ENCODE results near the gene CLTC.

- TF ChIP-seq, protein P1, sequence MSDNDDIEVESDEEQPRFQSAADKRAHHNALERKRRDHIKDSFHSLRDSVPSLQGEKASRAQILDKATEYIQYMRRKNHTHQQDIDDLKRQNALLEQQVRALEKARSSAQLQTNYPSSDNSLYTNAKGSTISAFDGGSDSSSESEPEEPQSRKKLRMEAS (CRISPR knock-in tag; IDR thresholded peaks at IDR 0.05), result no peak
- TF ChIP-seq SMAD3 (CRISPR knock-in tag; IDR thresholded peaks at IDR 0.05; ENCODE audit: borderline replicate concordance), result no peak
- TF ChIP-seq, protein P2, sequence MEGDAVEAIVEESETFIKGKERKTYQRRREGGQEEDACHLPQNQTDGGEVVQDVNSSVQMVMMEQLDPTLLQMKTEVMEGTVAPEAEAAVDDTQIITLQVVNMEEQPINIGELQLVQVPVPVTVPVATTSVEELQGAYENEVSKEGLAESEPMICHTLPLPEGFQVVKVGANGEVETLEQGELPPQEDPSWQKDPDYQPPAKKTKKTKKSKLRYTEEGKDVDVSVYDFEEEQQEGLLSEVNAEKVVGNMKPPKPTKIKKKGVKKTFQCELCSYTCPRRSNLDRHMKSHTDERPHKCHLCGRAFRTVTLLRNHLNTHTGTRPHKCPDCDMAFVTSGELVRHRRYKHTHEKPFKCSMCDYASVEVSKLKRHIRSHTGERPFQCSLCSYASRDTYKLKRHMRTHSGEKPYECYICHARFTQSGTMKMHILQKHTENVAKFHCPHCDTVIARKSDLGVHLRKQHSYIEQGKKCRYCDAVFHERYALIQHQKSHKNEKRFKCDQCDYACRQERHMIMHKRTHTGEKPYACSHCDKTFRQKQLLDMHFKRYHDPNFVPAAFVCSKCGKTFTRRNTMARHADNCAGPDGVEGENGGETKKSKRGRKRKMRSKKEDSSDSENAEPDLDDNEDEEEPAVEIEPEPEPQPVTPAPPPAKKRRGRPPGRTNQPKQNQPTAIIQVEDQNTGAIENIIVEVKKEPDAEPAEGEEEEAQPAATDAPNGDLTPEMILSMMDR (IDR thresholded peaks at IDR 0.05), result no peak
- no peak for TF ChIP-seq FOXP4 (CRISPR knock-in tag; IDR thresholded peaks at IDR 0.05)
- no peak for TF ChIP-seq MLX (CRISPR knock-in tag; IDR thresholded peaks at IDR 0.05)
- TF ChIP-seq NFE2L1 (CRISPR knock-in tag; IDR thresholded peaks at IDR 0.05), result no peak
- TF ChIP-seq, protein P3, sequence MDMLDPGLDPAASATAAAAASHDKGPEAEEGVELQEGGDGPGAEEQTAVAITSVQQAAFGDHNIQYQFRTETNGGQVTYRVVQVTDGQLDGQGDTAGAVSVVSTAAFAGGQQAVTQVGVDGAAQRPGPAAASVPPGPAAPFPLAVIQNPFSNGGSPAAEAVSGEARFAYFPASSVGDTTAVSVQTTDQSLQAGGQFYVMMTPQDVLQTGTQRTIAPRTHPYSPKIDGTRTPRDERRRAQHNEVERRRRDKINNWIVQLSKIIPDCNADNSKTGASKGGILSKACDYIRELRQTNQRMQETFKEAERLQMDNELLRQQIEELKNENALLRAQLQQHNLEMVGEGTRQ (CRISPR knock-in tag; IDR thresholded peaks at IDR 0.05), result no peak
- TF ChIP-seq NR2C2 (CRISPR knock-in tag; IDR thresholded peaks at IDR 0.05), result no peak
- TF ChIP-seq MXD4 (CRISPR knock-in tag; IDR thresholded peaks at IDR 0.05; ENCODE audit: borderline replicate concordance), result no peak
- no peak for TF ChIP-seq ZBTB21 (CRISPR knock-in tag; IDR thresholded peaks at IDR 0.05; ENCODE audit: borderline replicate concordance)
- no peak for TF ChIP-seq ESRRA (CRISPR knock-in tag; IDR thresholded peaks at IDR 0.05; ENCODE audit: borderline replicate concordance)
Observed at GRCh38 chr17:59668816-59669215, 49.1 kb downstream of the CLTC start.

Data from WTC11 (cell line).